ENCODE measurements around the gene MLLT3.

Gene MLLT3

GRCh38 chr9:20529837-20530236 is 92.5 kb downstream of the MLLT3 start:
- H3K36me3 ChIP-seq (ENCODE audit: insufficient read depth, low read length), result no peaks in the 10 kb centered on the region
- H3K9ac ChIP-seq (ENCODE audit: low read length), result no peak overlapping the region
- H3K4me1 ChIP-seq (ENCODE audit: insufficient read depth, low read length), result peaks cover 6% of the 10 kb centered on the region
- H3K9me3 ChIP-seq (ENCODE audit: low read length), result no peaks in the 10 kb centered on the region
- no peak overlapping the region for H3K4me3 ChIP-seq (ENCODE audit: low read depth in 1 of 2, low read length in 2 of 2)
- H3K27me3 ChIP-seq (ENCODE audit: control insufficient read depth in 1 of 2, insufficient read depth in 2 of 2, low read length in 2 of 2), result no peaks in the 10 kb centered on the region
- H3K27ac ChIP-seq (ENCODE audit: low read depth, low read length), result no peak overlapping the region

GRCh38 chr9:20528253-20528652 is 94.0 kb downstream of the MLLT3 start:
- Histone ChIP-seq H3K27me3 (ENCODE audit: control insufficient read depth in 1 of 2, insufficient read depth in 2 of 2, low read length in 2 of 2) (no peaks in the 10 kb centered on the region), H3K9ac (ENCODE audit: low read length) (no peak overlapping the region), H3K36me3 (ENCODE audit: insufficient read depth, low read length) (no peaks in the 10 kb centered on the region), H3K4me3 (ENCODE audit: low read depth in 1 of 2, low read length in 2 of 2) (no peak overlapping the region), H3K9me3 (ENCODE audit: low read length) (no peaks in the 10 kb centered on the region), H3K27ac (ENCODE audit: low read depth, low read length) (no peak overlapping the region), H3K4me1 (ENCODE audit: insufficient read depth, low read length) (peaks cover 6% of the 10 kb centered on the region)

GRCh38 chr9:20526500-20527319 is 95.6 kb downstream of the MLLT3 start:
- Histone ChIP-seq H3K27me3 (ENCODE audit: control insufficient read depth in 1 of 2, insufficient read depth in 2 of 2, low read length in 2 of 2) (no peaks in the 10 kb centered on the region), H3K9me3 (ENCODE audit: low read length) (no peaks in the 10 kb centered on the region), H3K4me1 (ENCODE audit: insufficient read depth, low read length) (peaks cover 6% of the 10 kb centered on the region), H3K9ac (ENCODE audit: low read length) (no peak overlapping the region), H3K4me3 (ENCODE audit: low read depth in 1 of 2, low read length in 2 of 2) (no peak overlapping the region), H3K36me3 (ENCODE audit: insufficient read depth, low read length) (no peaks in the 10 kb centered on the region), H3K27ac (ENCODE audit: low read depth, low read length) (no peak overlapping the region)

- H3K4me3 ChIP-seq (ENCODE audit: low read depth in 1 of 2, low read length in 2 of 2), result no peak overlapping the region
Observed at GRCh38 chr9:20524776-20525175, 97.5 kb downstream of the MLLT3 start.

GRCh38 chr9:20518737-20519136 is 103.6 kb downstream of the MLLT3 start:
- Histone ChIP-seq H3K27me3 (ENCODE audit: control insufficient read depth in 1 of 2, insufficient read depth in 2 of 2, low read length in 2 of 2) (no peaks in the 10 kb centered on the region), H3K9me3 (ENCODE audit: low read length) (no peaks in the 10 kb centered on the region), H3K9ac (ENCODE audit: low read length) (no peak overlapping the region), H3K4me1 (ENCODE audit: insufficient read depth, low read length) (no peaks in the 10 kb centered on the region), H3K4me3 (ENCODE audit: low read depth in 1 of 2, low read length in 2 of 2) (no peak overlapping the region), H3K36me3 (ENCODE audit: insufficient read depth, low read length) (no peaks in the 10 kb centered on the region), H3K27ac (ENCODE audit: low read depth, low read length) (no peak overlapping the region)

More at GRCh38 chr9:20524776-20525175, 97.5 kb downstream of the MLLT3 start:
- Histone ChIP-seq H3K4me1 (ENCODE audit: insufficient read depth, low read length) (peaks cover 6% of the 10 kb centered on the region), H3K36me3 (ENCODE audit: insufficient read depth, low read length) (no peaks in the 10 kb centered on the region), H3K9ac (ENCODE audit: low read length) (no peak overlapping the region), H3K27ac (ENCODE audit: low read depth, low read length) (no peak overlapping the region), H3K27me3 (ENCODE audit: control insufficient read depth in 1 of 2, insufficient read depth in 2 of 2, low read length in 2 of 2) (no peaks in the 10 kb centered on the region), H3K9me3 (ENCODE audit: low read length) (no peaks in the 10 kb centered on the region)

- Histone ChIP-seq H3K9ac (ENCODE audit: low read length) (no peak overlapping the region), H3K9me3 (ENCODE audit: low read length) (no peaks in the 10 kb centered on the region), H3K27ac (ENCODE audit: low read depth, low read length) (no peak overlapping the region)
Observed at GRCh38 chr9:20513126-20513913, 109.0 kb downstream of the MLLT3 start.

GRCh38 chr9:20512636-20513035 is 109.7 kb downstream of the MLLT3 start:
- peak overlapping the region; percentile 12 for H3K27ac ChIP-seq (ENCODE audit: low read depth, low read length)

More at GRCh38 chr9:20513126-20513913, 109.0 kb downstream of the MLLT3 start:
- Histone ChIP-seq H3K27me3 (ENCODE audit: control insufficient read depth in 1 of 2, insufficient read depth in 2 of 2, low read length in 2 of 2) (no peaks in the 10 kb centered on the region), H3K36me3 (ENCODE audit: insufficient read depth, low read length) (no peaks in the 10 kb centered on the region), H3K4me1 (ENCODE audit: insufficient read depth, low read length) (peaks cover 16% of the 10 kb centered on the region), H3K4me3 (ENCODE audit: low read depth in 1 of 2, low read length in 2 of 2) (no peak overlapping the region)

GRCh38 chr9:20512106-20512505 is 110.2 kb downstream of the MLLT3 start:
- H3K27ac ChIP-seq (ENCODE audit: low read depth, low read length), result peak overlapping the region; percentile 12
- no peaks in the 10 kb centered on the region for H3K27me3 ChIP-seq (ENCODE audit: control insufficient read depth in 1 of 2, insufficient read depth in 2 of 2, low read length in 2 of 2)
- no peak overlapping the region for H3K4me3 ChIP-seq (ENCODE audit: low read depth in 1 of 2, low read length in 2 of 2)
- H3K36me3 ChIP-seq (ENCODE audit: insufficient read depth, low read length), result no peaks in the 10 kb centered on the region
- H3K9ac ChIP-seq (ENCODE audit: low read length), result no peak overlapping the region
- H3K4me1 ChIP-seq (ENCODE audit: insufficient read depth, low read length), result peaks cover 20% of the 10 kb centered on the region
- no peaks in the 10 kb centered on the region for H3K9me3 ChIP-seq (ENCODE audit: low read length)

More at GRCh38 chr9:20512636-20513035, 109.7 kb downstream of the MLLT3 start:
- Histone ChIP-seq H3K9ac (ENCODE audit: low read length) (no peak overlapping the region), H3K27me3 (ENCODE audit: control insufficient read depth in 1 of 2, insufficient read depth in 2 of 2, low read length in 2 of 2) (no peaks in the 10 kb centered on the region), H3K9me3 (ENCODE audit: low read length) (no peaks in the 10 kb centered on the region), H3K4me1 (ENCODE audit: insufficient read depth, low read length) (peaks cover 20% of the 10 kb centered on the region), H3K36me3 (ENCODE audit: insufficient read depth, low read length) (no peaks in the 10 kb centered on the region), H3K4me3 (ENCODE audit: low read depth in 1 of 2, low read length in 2 of 2) (no peak overlapping the region)

- H3K4me3 ChIP-seq (ENCODE audit: low read depth in 1 of 2, low read length in 2 of 2), result no peak overlapping the region
- no peaks in the 10 kb centered on the region for H3K9me3 ChIP-seq (ENCODE audit: low read length)
- no peaks in the 10 kb centered on the region for H3K36me3 ChIP-seq (ENCODE audit: insufficient read depth, low read length)
- peaks cover 20% of the 10 kb centered on the region for H3K4me1 ChIP-seq (ENCODE audit: insufficient read depth, low read length)
- no peak overlapping the region for H3K27ac ChIP-seq (ENCODE audit: low read depth, low read length)
- H3K27me3 ChIP-seq (ENCODE audit: control insufficient read depth in 1 of 2, insufficient read depth in 2 of 2, low read length in 2 of 2), result no peaks in the 10 kb centered on the region
- H3K9ac ChIP-seq (ENCODE audit: low read length), result no peak overlapping the region
Observed at GRCh38 chr9:20511686-20512085, 110.6 kb downstream of the MLLT3 start.

- no peaks in the 10 kb centered on the region for H3K36me3 ChIP-seq (ENCODE audit: insufficient read depth, low read length)
- no peaks in the 10 kb centered on the region for H3K9me3 ChIP-seq (ENCODE audit: low read length)
- H3K9ac ChIP-seq (ENCODE audit: low read length), result no peak overlapping the region
- no peaks in the 10 kb centered on the region for H3K27me3 ChIP-seq (ENCODE audit: control insufficient read depth in 1 of 2, insufficient read depth in 2 of 2, low read length in 2 of 2)
- no peak overlapping the region for H3K27ac ChIP-seq (ENCODE audit: low read depth, low read length)
- H3K4me3 ChIP-seq (ENCODE audit: low read depth in 1 of 2, low read length in 2 of 2), result no peak overlapping the region
- H3K4me1 ChIP-seq (ENCODE audit: insufficient read depth, low read length), result peaks cover 30% of the 10 kb centered on the region
Observed at GRCh38 chr9:20509466-20509865, 112.8 kb downstream of the MLLT3 start.

- Histone ChIP-seq H3K27me3 (ENCODE audit: control insufficient read depth in 1 of 2, insufficient read depth in 2 of 2, low read length in 2 of 2) (no peaks in the 10 kb centered on the region), H3K9me3 (ENCODE audit: low read length) (no peaks in the 10 kb centered on the region), H3K27ac (ENCODE audit: low read depth, low read length) (no peak overlapping the region), H3K4me1 (ENCODE audit: insufficient read depth, low read length) (peaks cover 30% of the 10 kb centered on the region), H3K36me3 (ENCODE audit: insufficient read depth, low read length) (no peaks in the 10 kb centered on the region), H3K4me3 (ENCODE audit: low read depth in 1 of 2, low read length in 2 of 2) (no peak overlapping the region), H3K9ac (ENCODE audit: low read length) (no peak overlapping the region)
Observed at GRCh38 chr9:20508242-20508641, 114.1 kb downstream of the MLLT3 start.

Measured in muscle layer of colon (tissue), 2 donors.